ENCODE measurements around the gene EHBP1L1.

EHBP1L1 gene

GRCh38 chr11:65546217-65546958 lies 29.5 kb upstream of the EHBP1L1 start:
- DNase-seq (ENCODE audit: low spot score): peak; percentile 97

GRCh38 chr11:65547446-65548125 lies 28.3 kb upstream of the EHBP1L1 start:
- DNase-seq (ENCODE audit: low spot score): no peak

GRCh38 chr11:65548395-65548794 lies 27.5 kb upstream of the EHBP1L1 start:
- DNase-seq (ENCODE audit: low spot score): no peak

GRCh38 chr11:65549096-65549495 lies 26.8 kb upstream of the EHBP1L1 start:
- DNase-seq (ENCODE audit: low spot score): no peak

GRCh38 chr11:65551572-65552387 lies 24.1 kb upstream of the EHBP1L1 start:
- DNase-seq (ENCODE audit: low spot score): peak; percentile 78

- no peak for DNase-seq (ENCODE audit: low spot score)
Observed at GRCh38 chr11:65552388-65552951, 23.4 kb upstream of the EHBP1L1 start.

- DNase-seq (ENCODE audit: low spot score): no peak
Observed at GRCh38 chr11:65553301-65554001, 22.4 kb upstream of the EHBP1L1 start.

- DNase-seq (ENCODE audit: low spot score): no peak
Observed at GRCh38 chr11:65554057-65554818, 21.6 kb upstream of the EHBP1L1 start.

GRCh38 chr11:65554842-65555430 lies 20.9 kb upstream of the EHBP1L1 start:
- no peak for DNase-seq (ENCODE audit: low spot score)

- DNase-seq (ENCODE audit: low spot score): no peak
Observed at GRCh38 chr11:65555693-65556231, 20.1 kb upstream of the EHBP1L1 start.

- DNase-seq (ENCODE audit: low spot score): no peak
Observed at GRCh38 chr11:65556470-65557279, 19.2 kb upstream of the EHBP1L1 start.

GRCh38 chr11:65557280-65558001 lies 18.4 kb upstream of the EHBP1L1 start:
- DNase-seq (ENCODE audit: low spot score): no peak

- peak; percentile 83 for DNase-seq (ENCODE audit: low spot score)
Observed at GRCh38 chr11:65558002-65558929, 17.6 kb upstream of the EHBP1L1 start, which contains the start of gene LTBP3. Gene LTBP3 (minus strand): TSS chr11:65558359. CDS start chr11:65557959, 400 bp downstream.

- DNase-seq (ENCODE audit: low spot score): no peak
Observed at GRCh38 chr11:65558930-65559509, 16.8 kb upstream of the EHBP1L1 start.

GRCh38 chr11:65559535-65559934 lies 16.3 kb upstream of the EHBP1L1 start:
- DNase-seq (ENCODE audit: low spot score): no peak

- DNase-seq (ENCODE audit: low spot score): no peak
Observed at GRCh38 chr11:65559951-65560537, 15.8 kb upstream of the EHBP1L1 start.
